HG02852 (cell line): ENCODE measurements around the gene ZDHHC8.

Source experiments
- ATAC-seq: cut with Tn5 transposase; IDR thresholded peaks from one replicate; pipeline ENCODE4 v1.9.1; 2021; ENCODE audit warnings: mild to moderate bottlenecking, moderate library complexity; ENCODE audit not compliant: unreplicated experiment

ZDHHC8 gene

DNA sequence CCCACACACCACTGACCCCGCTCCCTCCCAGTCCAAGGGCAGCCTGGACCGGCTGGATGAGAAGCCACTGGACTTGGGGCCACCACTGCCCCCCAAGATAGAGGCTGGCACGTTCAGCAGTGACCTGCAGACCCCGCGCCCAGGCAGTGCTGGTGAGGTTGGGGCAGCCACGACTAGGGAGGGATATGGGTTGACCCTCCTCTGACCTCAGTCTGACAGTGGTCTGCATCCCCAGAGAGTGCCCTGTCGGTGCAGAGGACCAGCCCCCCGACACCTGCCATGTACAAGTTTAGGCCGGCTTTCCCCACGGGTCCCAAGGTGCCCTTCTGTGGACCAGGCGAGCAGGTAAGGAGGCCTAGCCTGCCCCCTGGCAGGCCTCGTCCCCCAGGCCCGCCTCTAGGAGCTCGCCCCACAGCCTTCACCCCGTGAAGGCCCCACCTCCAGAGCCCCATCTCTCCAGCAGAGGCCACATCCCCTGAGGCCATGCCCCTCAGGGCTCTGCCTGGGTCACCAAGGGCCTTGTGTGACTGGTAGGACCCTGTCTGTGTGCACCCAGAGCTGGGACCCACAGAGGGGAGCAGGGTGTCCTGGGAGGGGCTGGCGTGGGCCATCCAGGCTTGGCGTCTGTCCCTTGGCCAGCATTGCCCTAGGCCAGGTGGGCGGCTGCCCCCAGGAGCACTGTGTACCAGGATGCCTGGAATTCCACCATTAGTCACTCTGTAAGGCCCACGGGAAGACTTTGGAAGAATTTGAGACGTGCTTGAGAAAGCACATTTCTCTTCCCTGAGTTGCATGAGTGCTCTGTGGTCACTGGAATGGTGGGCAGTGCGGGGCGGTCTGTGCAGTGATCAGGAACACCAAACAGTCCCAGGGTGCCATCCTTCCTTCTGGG lies 9.8 kb downstream of the ZDHHC8 start:
- ATAC-seq, result no peak

DNA sequence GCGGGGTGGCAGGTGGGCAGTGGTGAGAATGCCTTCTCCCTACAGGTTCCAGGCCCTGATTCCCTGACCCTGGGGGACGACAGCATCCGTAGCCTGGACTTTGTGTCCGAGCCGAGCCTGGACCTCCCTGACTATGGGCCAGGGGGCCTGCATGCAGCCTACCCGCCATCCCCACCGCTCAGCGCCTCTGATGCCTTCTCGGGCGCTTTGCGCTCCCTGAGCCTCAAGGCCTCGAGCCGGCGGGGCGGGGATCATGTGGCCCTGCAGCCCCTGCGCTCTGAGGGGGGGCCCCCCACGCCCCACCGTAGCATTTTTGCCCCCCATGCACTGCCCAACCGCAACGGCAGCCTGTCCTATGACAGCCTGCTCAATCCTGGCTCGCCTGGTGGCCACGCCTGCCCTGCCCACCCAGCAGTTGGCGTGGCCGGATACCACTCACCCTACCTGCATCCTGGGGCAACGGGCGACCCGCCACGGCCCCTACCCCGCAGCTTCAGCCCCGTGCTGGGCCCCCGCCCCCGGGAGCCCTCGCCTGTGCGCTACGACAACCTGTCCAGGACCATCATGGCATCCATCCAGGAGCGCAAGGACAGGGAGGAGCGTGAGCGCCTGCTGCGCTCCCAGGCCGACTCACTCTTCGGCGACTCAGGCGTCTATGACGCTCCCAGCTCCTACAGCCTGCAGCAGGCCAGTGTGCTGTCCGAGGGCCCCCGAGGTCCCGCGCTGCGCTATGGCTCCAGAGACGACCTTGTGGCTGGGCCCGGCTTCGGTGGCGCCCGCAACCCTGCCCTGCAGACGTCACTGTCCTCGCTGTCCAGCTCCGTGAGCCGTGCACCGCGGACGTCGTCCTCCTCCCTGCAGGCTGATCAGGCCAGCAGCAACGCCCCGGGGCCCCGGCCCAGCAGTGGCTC lies 11.4 kb downstream of the ZDHHC8 start:
- ATAC-seq, result no peak

GRCh38 chr22:20143883-20144665 lies 12.5 kb downstream of the ZDHHC8 start:
- no peak for ATAC-seq

- no peak for ATAC-seq
Measured at GRCh38 chr22:20145206-20145831, 13.7 kb downstream of the ZDHHC8 start.

DNA sequence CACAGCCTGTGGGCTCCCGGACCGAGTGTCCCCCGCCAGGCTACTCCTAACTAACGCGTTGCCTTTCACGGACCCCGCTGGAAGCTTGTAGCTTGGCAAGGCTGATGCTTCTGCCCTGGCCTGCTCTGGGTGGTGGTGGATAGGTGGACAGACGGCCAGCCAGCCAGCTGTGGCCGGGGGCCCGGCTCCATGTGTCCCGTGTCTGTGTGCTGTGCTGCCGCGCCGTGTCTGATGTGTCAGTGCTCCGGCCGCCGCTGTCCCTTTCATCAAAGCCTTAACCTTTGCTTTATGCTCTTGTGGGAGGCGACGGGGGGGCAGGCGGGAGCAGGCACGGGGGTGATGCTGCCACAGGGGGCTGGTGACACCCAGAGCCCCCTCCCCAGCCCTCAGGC lies 14.2 kb downstream of the ZDHHC8 start:
- no peak for ATAC-seq

GRCh38 chr22:20146777-20147176 lies 15.2 kb downstream of the ZDHHC8 start:
- ATAC-seq, result no peak

DNA sequence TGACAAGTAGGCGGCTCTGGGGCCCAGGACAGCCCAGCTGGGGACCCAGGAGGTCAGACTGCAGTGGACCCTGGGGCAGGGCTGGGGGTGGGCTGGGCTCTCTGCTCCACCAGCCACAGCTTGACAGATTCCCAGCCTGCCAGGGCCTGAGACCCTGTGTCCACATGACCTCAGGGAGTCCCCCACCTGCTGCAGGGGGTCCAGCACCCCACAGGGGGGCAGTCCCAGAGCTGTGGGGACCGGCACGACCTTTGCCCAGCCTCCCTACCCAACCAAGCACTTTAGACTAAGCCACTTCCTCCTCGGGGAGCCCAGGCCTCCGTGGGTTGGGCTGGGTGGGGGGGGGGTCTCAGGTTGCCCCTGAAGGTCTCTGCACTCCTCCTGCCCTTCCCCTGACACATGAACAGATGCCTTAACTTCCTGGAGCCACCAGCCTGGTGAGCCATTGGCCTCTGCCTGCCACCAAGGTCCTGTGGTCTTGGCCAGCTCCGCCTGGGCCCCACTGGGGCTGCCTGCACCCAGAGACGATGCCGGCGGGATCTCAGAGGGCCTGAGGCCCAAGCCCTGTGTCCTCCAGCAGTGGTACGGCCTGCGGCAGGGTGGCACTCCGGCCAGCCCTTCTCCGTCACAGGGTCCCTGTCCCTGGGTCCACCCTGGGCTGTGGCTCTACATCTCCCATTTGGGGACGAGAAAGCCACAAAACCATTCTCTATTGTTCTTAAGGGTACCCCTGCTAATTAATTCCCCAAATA lies 15.8 kb downstream of the ZDHHC8 start:
- no peak for ATAC-seq

DNA sequence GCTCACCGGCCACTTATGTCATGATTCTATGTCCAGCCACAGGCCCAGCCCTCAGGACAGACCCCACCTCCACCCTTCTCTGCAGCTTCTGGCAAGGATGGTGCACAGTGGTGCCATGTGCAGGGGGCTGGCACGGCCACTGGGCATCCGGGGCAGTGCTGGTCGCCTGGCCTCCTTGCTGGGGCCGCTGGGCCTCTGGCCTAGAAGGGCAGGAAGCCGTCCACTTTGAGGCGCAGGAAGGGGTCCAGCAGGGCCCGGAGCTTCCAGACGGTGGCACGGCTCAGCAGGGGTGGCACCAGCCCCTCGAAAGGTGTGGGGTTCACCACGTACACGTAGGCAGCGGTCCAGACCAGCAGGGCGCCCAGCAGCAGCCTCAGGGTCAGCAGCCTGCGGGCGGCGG lies 16.8 kb downstream of the ZDHHC8 start:
- ATAC-seq, result no peak

- ATAC-seq, result no peak
Measured at GRCh38 chr22:20149257-20150250, 17.9 kb downstream of the ZDHHC8 start.

- ATAC-seq, result no peak
Measured at GRCh38 chr22:20150381-20151275, 19.0 kb downstream of the ZDHHC8 start, which contains the start of gene CCDC188. TSS of gene CCDC188 (minus strand) at chr22:20151055. CDS start at chr22:20150986, 69 bp downstream.

- ATAC-seq, result no peak
Measured at GRCh38 chr22:20151276-20151588, 19.6 kb downstream of the ZDHHC8 start.

DNA sequence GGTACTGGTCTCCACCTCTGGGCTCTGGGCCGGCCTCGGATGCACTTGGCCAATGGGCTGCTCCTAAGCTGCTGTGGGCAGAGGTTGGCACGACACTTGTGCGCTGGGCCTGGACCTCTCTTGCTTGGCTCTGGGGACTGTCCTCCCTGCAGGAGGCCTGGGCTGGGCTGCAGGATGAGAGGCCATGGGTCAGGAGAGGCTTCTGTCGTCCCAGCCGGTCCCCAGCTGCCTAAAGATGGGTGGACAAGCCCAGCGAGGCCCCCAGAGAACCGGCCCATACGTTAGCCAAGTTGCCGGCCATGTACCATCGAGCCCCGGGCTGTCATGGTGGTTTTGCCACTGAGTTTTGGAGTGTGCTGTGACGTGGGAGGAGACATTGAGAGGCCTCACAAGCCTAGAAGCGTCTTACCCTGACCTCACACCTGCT lies 20.9 kb downstream of the ZDHHC8 start:
- ATAC-seq, result no peak

DNA sequence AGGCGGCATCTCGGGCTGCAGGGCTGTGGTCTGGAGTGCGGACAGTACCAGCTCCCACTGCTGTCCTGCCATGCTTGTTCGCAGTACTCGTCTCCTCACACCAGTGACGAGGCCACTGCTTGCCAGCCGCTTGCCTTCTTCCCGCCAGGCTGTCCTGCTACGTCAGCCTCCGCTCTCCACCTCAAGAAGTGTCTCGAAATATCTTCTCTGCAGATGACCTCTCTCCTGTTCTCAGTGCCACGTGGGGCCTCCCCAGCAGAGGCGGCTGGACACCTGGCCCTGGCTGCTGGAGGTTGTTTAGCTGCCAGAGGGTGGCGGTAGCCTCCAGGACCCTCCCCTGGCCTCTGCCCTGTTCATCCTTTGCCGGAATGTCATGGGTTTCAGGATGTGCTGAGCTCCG lies 22.3 kb downstream of the ZDHHC8 start:
- no peak for ATAC-seq

GRCh38 chr22:20154602-20155187 lies 23.1 kb downstream of the ZDHHC8 start:
- ATAC-seq, result no peak

DNA sequence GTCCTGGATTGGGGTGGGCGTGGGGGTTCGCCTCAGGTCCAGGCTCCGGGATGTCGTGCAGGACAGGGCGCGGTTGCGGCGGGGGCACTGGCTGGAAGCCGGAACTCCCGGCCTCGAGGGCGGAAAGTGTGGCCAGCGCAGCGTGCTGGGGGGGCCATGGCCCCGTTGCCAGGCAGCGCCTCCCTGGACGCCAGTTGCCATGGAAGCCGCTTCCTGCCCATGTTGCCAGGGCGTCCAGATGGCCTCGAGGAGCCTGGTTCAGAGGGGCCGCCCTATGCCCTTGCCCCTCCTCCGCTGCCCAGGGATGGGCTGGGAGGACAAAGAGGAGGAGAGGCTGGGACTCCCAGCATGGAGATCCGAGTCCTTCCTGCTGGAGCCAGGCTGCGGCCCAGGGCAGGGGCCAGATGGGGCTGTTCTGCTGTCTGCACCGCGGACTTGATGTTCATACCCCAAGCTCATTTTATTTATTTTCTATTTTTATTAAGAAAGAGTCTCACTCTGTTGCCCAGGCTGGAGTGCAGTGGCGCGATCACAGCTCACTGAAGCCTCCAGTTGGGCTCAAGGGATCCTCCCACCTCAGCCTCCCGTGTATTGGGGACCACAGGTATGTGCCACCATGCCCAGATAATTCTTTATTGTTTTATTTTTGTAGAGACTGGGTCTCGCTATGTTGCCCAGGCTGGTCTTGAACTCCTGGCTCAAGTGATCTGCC lies 23.9 kb downstream of the ZDHHC8 start:
- no peak for ATAC-seq

DNA sequence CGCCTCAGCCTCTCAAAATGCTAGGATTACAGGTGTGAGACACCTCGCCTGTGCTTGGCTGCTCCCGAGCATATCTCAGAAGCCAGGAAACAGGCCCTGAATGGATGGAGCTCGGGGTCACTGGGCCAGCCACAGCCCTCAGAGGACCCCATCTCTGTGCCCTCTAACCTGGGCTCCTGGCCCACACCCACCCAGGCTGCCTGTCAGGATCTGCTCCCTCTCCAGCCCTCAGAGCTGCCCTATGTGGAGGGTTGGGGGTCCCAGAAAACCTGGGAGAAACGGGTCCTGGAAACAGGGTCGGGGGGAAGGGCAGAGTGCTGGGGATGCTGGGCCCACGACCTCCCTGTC lies 24.4 kb downstream of the ZDHHC8 start:
- ATAC-seq, result no peak
